Suprapubic skin (tissue), 3 donors: ENCODE data around the gene SLC4A8.

Source experiments
- POLR2A ChIP-seq, 2 donors: fragments of 450-650 bp; IDR thresholded peaks; one replicate each; pipeline ENCODE4 v1.6.1; 2017; ENCODE audit warnings: antibody characterized with exemption in 2 of 2, mild to moderate bottlenecking in 2 of 2, moderate library complexity in 2 of 2
- TF ChIP-seq, protein P1 (sequence below), 2 donors: fragments of 200-600 bp in 1 of 2; fragments of 450-650 bp in 1 of 2; sonication (generic) in 1 of 2; IDR thresholded peaks; one replicate each; pipeline ENCODE4 v1.5.1; 2016 to 2019; ENCODE audit warnings: antibody characterized with exemption in 2 of 2, mild to moderate bottlenecking in 1 of 2, moderate library complexity in 1 of 2

DNA sequence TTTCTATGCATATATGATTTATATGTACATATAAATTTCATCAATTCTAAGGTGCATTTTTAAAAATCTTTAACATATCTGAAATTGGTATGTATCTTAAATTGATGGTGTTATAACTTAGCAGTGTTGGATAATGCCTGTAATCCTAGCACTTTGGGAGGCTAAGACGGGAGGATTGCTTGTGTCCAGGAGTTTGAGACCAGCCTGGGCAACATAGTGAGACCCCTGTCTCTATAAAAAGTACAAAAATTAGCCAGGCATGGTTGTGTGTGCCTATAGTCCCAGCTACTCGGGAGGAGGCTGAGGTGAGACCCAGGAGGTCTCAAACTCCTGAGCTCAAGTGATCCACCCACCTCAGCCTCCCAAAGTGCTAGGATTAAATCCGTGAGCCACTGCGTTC lies 27.0 kb upstream of the SLC4A8 start:
- TF ChIP-seq, protein P1, sequence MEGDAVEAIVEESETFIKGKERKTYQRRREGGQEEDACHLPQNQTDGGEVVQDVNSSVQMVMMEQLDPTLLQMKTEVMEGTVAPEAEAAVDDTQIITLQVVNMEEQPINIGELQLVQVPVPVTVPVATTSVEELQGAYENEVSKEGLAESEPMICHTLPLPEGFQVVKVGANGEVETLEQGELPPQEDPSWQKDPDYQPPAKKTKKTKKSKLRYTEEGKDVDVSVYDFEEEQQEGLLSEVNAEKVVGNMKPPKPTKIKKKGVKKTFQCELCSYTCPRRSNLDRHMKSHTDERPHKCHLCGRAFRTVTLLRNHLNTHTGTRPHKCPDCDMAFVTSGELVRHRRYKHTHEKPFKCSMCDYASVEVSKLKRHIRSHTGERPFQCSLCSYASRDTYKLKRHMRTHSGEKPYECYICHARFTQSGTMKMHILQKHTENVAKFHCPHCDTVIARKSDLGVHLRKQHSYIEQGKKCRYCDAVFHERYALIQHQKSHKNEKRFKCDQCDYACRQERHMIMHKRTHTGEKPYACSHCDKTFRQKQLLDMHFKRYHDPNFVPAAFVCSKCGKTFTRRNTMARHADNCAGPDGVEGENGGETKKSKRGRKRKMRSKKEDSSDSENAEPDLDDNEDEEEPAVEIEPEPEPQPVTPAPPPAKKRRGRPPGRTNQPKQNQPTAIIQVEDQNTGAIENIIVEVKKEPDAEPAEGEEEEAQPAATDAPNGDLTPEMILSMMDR (IDR thresholded peaks at IDR 0.05), result no peak
- no peak for TF ChIP-seq POLR2A (IDR thresholded peaks at IDR 0.05)
